HEK293T (cell line): ENCODE measurements around the gene DNLZ.

Experiments
- CTCF ChIA-PET: fragments of 350-600 bp; formaldehyde crosslinking; extraction: SDS; loops from one replicate; lab custom pipeline; 2021; ENCODE audit warnings: antibody characterized with exemption, inconsistent platforms; lab: Yijun Ruan, JAX
- POLR2A ChIA-PET: fragments of 350-600 bp; formaldehyde crosslinking; extraction: SDS; loops from one replicate; lab custom pipeline; 2020; ENCODE audit warnings: antibody characterized with exemption, inconsistent platforms; lab: Yijun Ruan, JAX
- DNase-seq: peaks from one replicate; pipeline ENCODE4 v3.0.0; 2012; ENCODE audit warnings: mixed read lengths; ENCODE audit errors: extremely low spot score
- ARNT ChIP-seq: fragments of 450-650 bp; IDR thresholded peaks from 2 replicates; pipeline ENCODE4 v1.6.1; 2017; ENCODE audit warnings: mild to moderate bottlenecking
- BHLHE40 ChIP-seq: fragments of 450-650 bp; IDR thresholded peaks from 2 replicates; pipeline ENCODE4 v1.6.1; 2016; ENCODE audit warnings: mild to moderate bottlenecking, moderate library complexity, borderline replicate concordance
- CTBP1 ChIP-seq: fragments of 450-650 bp; IDR thresholded peaks from 2 replicates; pipeline ENCODE4 v1.6.1; 2016; ENCODE audit warnings: borderline replicate concordance
- ELF4 ChIP-seq: fragments of 450-650 bp; IDR thresholded peaks from 2 replicates; pipeline ENCODE4 v1.6.1; 2017; ENCODE audit warnings: antibody characterized with exemption
- FOXA1 ChIP-seq: fragments of 450-650 bp; IDR thresholded peaks from 2 replicates; pipeline ENCODE4 v1.6.1; 2016; ENCODE audit warnings: mild to moderate bottlenecking
- FOXK2 ChIP-seq: fragments of 450-650 bp; IDR thresholded peaks from 2 replicates; pipeline ENCODE4 v1.6.1; 2016; ENCODE audit warnings: mild to moderate bottlenecking
- FOXM1 ChIP-seq: fragments of 450-650 bp; IDR thresholded peaks from 2 replicates; pipeline ENCODE4 v1.6.1; 2017; ENCODE audit warnings: mild to moderate bottlenecking, borderline replicate concordance
- HDGF ChIP-seq: fragments of 450-650 bp; IDR thresholded peaks from 2 replicates; pipeline ENCODE4 v1.6.1; 2017; ENCODE audit warnings: antibody characterized with exemption, borderline replicate concordance
- L3MBTL2 ChIP-seq: fragments of 450-650 bp; conservative IDR thresholded peaks from 2 replicates; pipeline ENCODE4 v1.6.1; 2016; ENCODE audit warnings: mild to moderate bottlenecking
- LEF1 ChIP-seq: fragments of 450-650 bp; IDR thresholded peaks from 2 replicates; pipeline ENCODE4 v1.6.1; 2017; ENCODE audit warnings: mild to moderate bottlenecking, borderline replicate concordance
- NFRKB ChIP-seq: fragments of 450-650 bp; IDR thresholded peaks from 2 replicates; pipeline ENCODE4 v1.6.1; 2016; ENCODE audit warnings: mild to moderate bottlenecking, moderate library complexity
- PKNOX1 ChIP-seq: fragments of 450-650 bp; IDR thresholded peaks from 2 replicates; pipeline ENCODE4 v1.6.1; 2016
- SP1 ChIP-seq: fragments of 450-650 bp; IDR thresholded peaks from 2 replicates; pipeline ENCODE4 v1.6.1; 2017
- SUZ12 ChIP-seq: fragments of 450-650 bp; IDR thresholded peaks from 2 replicates; pipeline ENCODE4 v1.6.1; 2016; ENCODE audit warnings: mild to moderate bottlenecking
- TARDBP ChIP-seq: fragments of 450-650 bp; IDR thresholded peaks from 2 replicates; pipeline ENCODE4 v1.6.1; 2016
- ZNF384 ChIP-seq: fragments of 450-650 bp; IDR thresholded peaks from 2 replicates; pipeline ENCODE4 v1.6.1; 2016

DNLZ gene

GRCh38 chr9:136346927-136347465, 16.5 kb downstream of the DNLZ start:
- ChIA-PET CTCF (interaction anchor here (0.6 kb wide), 1 partner anchor 12 kb away, joined by 3 read pairs; no protein-coding TSS in a partner anchor), POLR2A (interaction anchor here (1.8 kb wide), 1 partner anchor 16 kb away, joined by 6 read pairs; the partner anchor contains the start of gene DNLZ)
- no peak for TF ChIP-seq ZNF384
- no peak for TF ChIP-seq FOXK2
- no peak for TF ChIP-seq SUZ12
- no peak for TF ChIP-seq ARNT
- TF ChIP-seq HDGF: no peak
- no peak for TF ChIP-seq L3MBTL2
- no peak for TF ChIP-seq LEF1
- TF ChIP-seq CTBP1: no peak
- TF ChIP-seq FOXM1: no peak
- no peak for DNase-seq

- no peak for DNase-seq
- ChIA-PET CTCF (interaction anchor here (1.2 kb wide), 1 partner anchor 17 kb away, joined by 3 read pairs; no protein-coding TSS in a partner anchor), POLR2A (interaction anchor here (1.3 to 1.8 kb wide), 2 partner anchors 8 to 17 kb away, joined by 3 to 6 read pairs; partner anchors contain the start of gene DNLZ)
- TF ChIP-seq PKNOX1: no peak
- no peak for TF ChIP-seq CTBP1
- TF ChIP-seq SP1: no peak
- no peak for TF ChIP-seq ELF4
- no peak for TF ChIP-seq BHLHE40
- no peak for TF ChIP-seq HDGF
- no peak for TF ChIP-seq FOXK2
- TF ChIP-seq L3MBTL2: no peak
- no peak for TF ChIP-seq ARNT
- no peak for TF ChIP-seq LEF1
- TF ChIP-seq ZNF384: no peak
- no peak for TF ChIP-seq FOXA1
- TF ChIP-seq SUZ12: no peak
- TF ChIP-seq TARDBP: no peak
- TF ChIP-seq FOXM1: no peak
- no peak for TF ChIP-seq NFRKB
These were observed 17.4 kb downstream of the DNLZ start for GRCh38 chr9:136346157-136346481.

- POLR2A ChIA-PET: interaction anchor here (1.3 to 1.8 kb wide), 2 partner anchors 9 to 18 kb away, joined by 3 to 6 read pairs; partner anchors contain the start of gene DNLZ
- DNase-seq: no peak
- CTCF ChIA-PET: interaction anchor here (1.2 to 1.4 kb wide), 2 partner anchors 17 to 33 kb away, joined by 3 read pairs; no protein-coding TSS in a partner anchor
These were observed 18.0 kb downstream of the DNLZ start for GRCh38 chr9:136345281-136346156.

GRCh38 chr9:136344544-136345280, 18.8 kb downstream of the DNLZ start:
- ChIA-PET CTCF (interaction anchor here (1.4 kb wide), 1 partner anchor 32 kb away, joined by 3 read pairs; no protein-coding TSS in a partner anchor), POLR2A (interaction anchor here (0.6 to 1.3 kb wide), 2 partner anchors 9 to 18 kb away, joined by 3 read pairs; no protein-coding TSS in a partner anchor)
- TF ChIP-seq LEF1 (no peak), HDGF (no peak), ZNF384 (no peak), TARDBP (no peak)
- DNase-seq: no peak

More at GRCh38 chr9:136345281-136346156, 18.0 kb downstream of the DNLZ start:
- TF ChIP-seq ZNF384 (no peak), FOXA1 (no peak), PKNOX1 (no peak), ELF4 (no peak)

GRCh38 chr9:136343884-136344269, 19.7 kb downstream of the DNLZ start:
- ChIA-PET POLR2A (interaction anchor here (0.6 kb wide), 1 partner anchor 19 kb away, joined by 3 read pairs; no protein-coding TSS in a partner anchor), CTCF (no interaction called here)
- TF ChIP-seq FOXA1: no peak
- TF ChIP-seq SP1: no peak
- TF ChIP-seq FOXM1: no peak
- TF ChIP-seq ARNT: no peak
- no peak for TF ChIP-seq BHLHE40
- no peak for TF ChIP-seq LEF1
- no peak for TF ChIP-seq NFRKB
- no peak for TF ChIP-seq FOXK2
- TF ChIP-seq HDGF: no peak
- DNase-seq: no peak
